GM12872 (cell line): ENCODE data around the gene LYPD6B.

Source experiments
- CTCF ChIP-seq: IDR thresholded peaks from 3 replicates; pipeline ENCODE4 v1.5.1; 2011; ENCODE audit warnings: low read depth, mild to moderate bottlenecking, low read length, moderate library complexity; ENCODE audit not compliant: insufficient read depth

LYPD6B gene

GRCh38 chr2:149015926-149016563, 22.5 kb upstream of the LYPD6B start:
- TF ChIP-seq CTCF = no peak

GRCh38 chr2:149017116-149017985, 21.1 kb upstream of the LYPD6B start:
- peak; percentile 72 for TF ChIP-seq CTCF

- TF ChIP-seq CTCF = no peak
Observed at GRCh38 chr2:149018981-149019380, 19.5 kb upstream of the LYPD6B start.

GRCh38 chr2:149019768-149020167, 18.7 kb upstream of the LYPD6B start:
- TF ChIP-seq CTCF = no peak

GRCh38 chr2:149020432-149020851, 18.1 kb upstream of the LYPD6B start:
- no peak for TF ChIP-seq CTCF

- TF ChIP-seq CTCF = no peak
Observed at GRCh38 chr2:149021271-149021719, 17.2 kb upstream of the LYPD6B start.

GRCh38 chr2:149021761-149022160, 16.7 kb upstream of the LYPD6B start:
- TF ChIP-seq CTCF = no peak
